ENCODE measurements around the gene TAOK1.

Gene TAOK1

DNA sequence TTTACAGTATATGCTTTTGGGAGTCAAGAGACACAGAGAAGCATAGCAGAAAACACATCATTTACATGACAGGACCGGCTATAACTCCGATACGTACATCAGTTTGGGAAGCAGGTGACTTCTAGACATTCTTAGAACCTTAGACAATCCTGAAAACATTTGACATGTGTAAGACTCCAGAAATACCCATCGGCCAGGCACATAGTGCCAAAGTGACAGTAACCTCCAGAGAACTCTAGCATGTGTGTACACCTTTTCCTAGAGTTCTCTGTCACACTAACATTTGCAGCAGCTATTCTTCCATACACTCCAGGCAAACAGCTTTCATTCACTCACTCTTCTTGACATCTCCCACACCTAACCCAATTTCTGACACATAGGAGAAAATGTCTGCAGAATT is 3.4 kb upstream of the TAOK1 start:
- TF ChIP-seq, protein P1, sequence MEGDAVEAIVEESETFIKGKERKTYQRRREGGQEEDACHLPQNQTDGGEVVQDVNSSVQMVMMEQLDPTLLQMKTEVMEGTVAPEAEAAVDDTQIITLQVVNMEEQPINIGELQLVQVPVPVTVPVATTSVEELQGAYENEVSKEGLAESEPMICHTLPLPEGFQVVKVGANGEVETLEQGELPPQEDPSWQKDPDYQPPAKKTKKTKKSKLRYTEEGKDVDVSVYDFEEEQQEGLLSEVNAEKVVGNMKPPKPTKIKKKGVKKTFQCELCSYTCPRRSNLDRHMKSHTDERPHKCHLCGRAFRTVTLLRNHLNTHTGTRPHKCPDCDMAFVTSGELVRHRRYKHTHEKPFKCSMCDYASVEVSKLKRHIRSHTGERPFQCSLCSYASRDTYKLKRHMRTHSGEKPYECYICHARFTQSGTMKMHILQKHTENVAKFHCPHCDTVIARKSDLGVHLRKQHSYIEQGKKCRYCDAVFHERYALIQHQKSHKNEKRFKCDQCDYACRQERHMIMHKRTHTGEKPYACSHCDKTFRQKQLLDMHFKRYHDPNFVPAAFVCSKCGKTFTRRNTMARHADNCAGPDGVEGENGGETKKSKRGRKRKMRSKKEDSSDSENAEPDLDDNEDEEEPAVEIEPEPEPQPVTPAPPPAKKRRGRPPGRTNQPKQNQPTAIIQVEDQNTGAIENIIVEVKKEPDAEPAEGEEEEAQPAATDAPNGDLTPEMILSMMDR (IDR thresholded peaks at IDR 0.05; ENCODE audit: extremely low read depth, insufficient read depth, missing control alignments): no peak
- DNase-seq (ENCODE audit: low spot score): no peak
- in situ Hi-C loops (cut with MboI; ENCODE audit: low pct_unique_long_range_greater_than_20kb, low sequenced_read_pairs, unreplicated experiment): no loop called here

GRCh38 chr17:29388937-29389336 is 1.2 kb upstream of the TAOK1 start:
- TF ChIP-seq, protein P1 (IDR thresholded peaks at IDR 0.05; ENCODE audit: extremely low read depth, insufficient read depth, missing control alignments): no peak
- in situ Hi-C loops (cut with MboI; ENCODE audit: low pct_unique_long_range_greater_than_20kb, low sequenced_read_pairs, unreplicated experiment): no loop called here
- DNase-seq (ENCODE audit: low spot score): no peak

GRCh38 chr17:29390851-29391631 is 878 bp downstream of the TAOK1 start:
- in situ Hi-C loops (cut with MboI; ENCODE audit: low pct_unique_long_range_greater_than_20kb, low sequenced_read_pairs, unreplicated experiment): no loop called here
- no peak for DNase-seq (ENCODE audit: low spot score)
- TF ChIP-seq, protein P1 (IDR thresholded peaks at IDR 0.05; ENCODE audit: extremely low read depth, insufficient read depth, missing control alignments): no peak

GRCh38 chr17:29393436-29393835 is 3.3 kb downstream of the TAOK1 start:
- TF ChIP-seq, protein P1 (IDR thresholded peaks at IDR 0.05; ENCODE audit: extremely low read depth, insufficient read depth, missing control alignments): no peak
- DNase-seq (ENCODE audit: low spot score): no peak
- in situ Hi-C loops (cut with MboI; ENCODE audit: low pct_unique_long_range_greater_than_20kb, low sequenced_read_pairs, unreplicated experiment): no loop called here

- in situ Hi-C loops (cut with MboI; ENCODE audit: low pct_unique_long_range_greater_than_20kb, low sequenced_read_pairs, unreplicated experiment): no loop called here
- TF ChIP-seq, protein P1 (IDR thresholded peaks at IDR 0.05; ENCODE audit: extremely low read depth, insufficient read depth, missing control alignments): no peak
- no peak for DNase-seq (ENCODE audit: low spot score)
These were observed 4.6 kb downstream of the TAOK1 start for GRCh38 chr17:29394761-29395160.

- TF ChIP-seq, protein P1 (IDR thresholded peaks at IDR 0.05; ENCODE audit: extremely low read depth, insufficient read depth, missing control alignments): no peak
- DNase-seq (ENCODE audit: low spot score): no peak
- in situ Hi-C loops (cut with MboI; ENCODE audit: low pct_unique_long_range_greater_than_20kb, low sequenced_read_pairs, unreplicated experiment): no loop called here
These were observed 5.9 kb downstream of the TAOK1 start for GRCh38 chr17:29396066-29396465.

Measured in GM13977 (cell line).